ENCODE data around the gene LHFPL2. TPM values are rescaled to one million over a fixed set of nuclear protein-coding genes. Genes with fewer than 3 reads are reported as not detected.

The LHFPL2 gene
- total RNA-seq, 1 experiment from 2014 or later, result 22.2 TPM

GRCh38 chr5:78597068-78597973 lies 51.3 kb downstream of the LHFPL2 start:
- peak; percentile 49 for DNase-seq (ENCODE audit: low spot score)

DNA sequence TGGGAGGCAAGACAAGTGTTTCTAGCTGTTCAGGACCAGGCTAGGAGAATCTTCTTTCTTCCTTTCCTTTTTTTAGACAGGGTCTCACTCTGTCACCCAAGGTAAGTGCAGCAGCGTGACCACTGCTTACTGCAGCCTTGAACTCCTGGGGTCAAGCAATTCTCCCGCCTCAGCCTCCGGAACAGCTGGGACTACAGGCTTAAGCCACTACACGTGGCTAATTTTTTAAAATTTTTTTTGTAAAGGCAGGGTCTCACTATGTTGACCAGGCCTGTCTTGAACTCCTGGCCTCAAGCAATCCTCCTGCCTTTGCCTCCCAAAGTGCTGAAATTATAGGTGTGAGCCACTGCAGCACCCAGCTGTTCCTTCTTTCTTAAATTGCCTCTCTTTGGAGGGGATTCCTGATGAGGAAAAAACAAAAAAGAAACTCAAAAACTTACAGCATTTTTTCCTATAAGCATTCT lies 53.1 kb downstream of the LHFPL2 start:
- DNase-seq (ENCODE audit: low spot score), result no peak

DNA sequence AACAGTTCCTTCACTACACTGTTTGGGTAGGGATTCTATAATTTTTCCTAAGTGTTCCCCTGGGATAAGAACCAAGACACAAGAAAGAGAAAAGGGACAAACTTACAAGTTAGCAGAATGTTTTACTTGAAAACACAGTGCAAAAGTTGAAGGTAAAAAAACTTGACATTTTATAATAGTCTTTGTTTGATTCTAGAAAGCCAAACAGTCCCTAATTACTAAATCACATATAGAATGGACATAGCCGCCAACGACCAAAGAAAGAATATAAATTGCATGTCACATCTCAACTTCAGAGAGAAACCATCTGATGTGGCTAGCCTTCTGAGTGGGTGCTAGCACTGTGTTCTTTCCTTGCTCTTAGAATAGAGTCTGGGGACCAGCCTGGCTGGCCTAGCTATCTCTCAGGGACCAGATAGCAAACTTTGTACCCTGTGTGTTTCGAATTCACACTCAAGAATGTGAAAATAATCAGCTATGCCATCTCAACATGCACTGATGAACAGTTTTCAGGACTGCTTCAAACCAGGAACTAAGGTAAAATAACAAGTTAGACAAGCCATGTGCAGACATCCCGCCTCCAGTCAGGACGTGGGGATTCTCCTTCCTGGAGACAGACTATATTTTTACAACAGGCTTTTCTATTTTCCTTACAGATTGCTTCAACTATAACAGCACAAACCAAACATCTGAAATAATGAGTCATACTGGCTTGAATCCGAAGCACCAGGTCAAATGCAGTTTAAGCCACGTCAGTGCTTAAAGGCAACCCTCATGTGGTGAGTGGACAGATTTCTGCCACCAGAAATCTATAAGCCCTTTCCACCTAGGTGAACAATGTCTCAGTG lies 53.7 kb downstream of the LHFPL2 start:
- peak; percentile 95 for DNase-seq (ENCODE audit: low spot score)

DNA sequence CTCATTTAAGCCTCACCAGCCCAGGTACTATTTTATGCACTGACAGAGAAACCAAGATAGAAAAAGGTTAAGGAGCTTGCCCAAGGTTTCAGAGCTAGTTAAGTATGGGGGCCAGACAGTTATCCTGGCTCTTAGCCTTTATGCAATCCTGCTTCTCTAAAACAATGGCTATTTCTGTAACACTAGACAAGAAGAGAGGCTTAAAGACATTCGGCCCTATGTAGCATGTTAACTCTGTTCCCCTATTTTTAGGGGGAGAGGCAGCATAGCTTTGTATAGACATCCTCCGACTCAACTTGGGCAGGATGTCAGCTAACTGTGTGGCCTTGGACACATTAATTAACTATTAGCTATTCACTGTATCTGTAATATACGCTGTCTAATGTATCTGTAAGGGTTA lies 54.6 kb downstream of the LHFPL2 start:
- no peak for DNase-seq (ENCODE audit: low spot score)

DNA sequence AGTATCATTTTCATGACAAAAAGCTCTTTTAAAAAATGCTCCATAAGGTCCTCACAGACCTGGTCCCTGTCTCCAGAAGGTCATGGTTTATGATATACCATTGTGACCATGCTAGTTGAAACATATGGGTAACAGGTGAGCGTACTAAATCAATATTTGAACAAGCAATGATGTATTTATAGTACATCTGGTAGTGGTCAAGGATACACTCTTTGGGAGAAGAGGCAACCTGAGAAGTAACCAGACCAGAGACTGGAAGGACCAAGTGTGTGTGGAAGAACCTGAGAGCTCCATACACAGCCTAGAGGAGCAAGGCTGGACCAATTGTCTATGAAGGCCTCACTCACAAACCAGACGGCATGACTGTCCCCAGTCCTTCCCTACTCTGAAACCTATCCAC lies 55.1 kb downstream of the LHFPL2 start:
- no peak for DNase-seq (ENCODE audit: low spot score)

GRCh38 chr5:78592735-78593386 lies 55.7 kb downstream of the LHFPL2 start:
- DNase-seq (ENCODE audit: low spot score), result no peak

DNA sequence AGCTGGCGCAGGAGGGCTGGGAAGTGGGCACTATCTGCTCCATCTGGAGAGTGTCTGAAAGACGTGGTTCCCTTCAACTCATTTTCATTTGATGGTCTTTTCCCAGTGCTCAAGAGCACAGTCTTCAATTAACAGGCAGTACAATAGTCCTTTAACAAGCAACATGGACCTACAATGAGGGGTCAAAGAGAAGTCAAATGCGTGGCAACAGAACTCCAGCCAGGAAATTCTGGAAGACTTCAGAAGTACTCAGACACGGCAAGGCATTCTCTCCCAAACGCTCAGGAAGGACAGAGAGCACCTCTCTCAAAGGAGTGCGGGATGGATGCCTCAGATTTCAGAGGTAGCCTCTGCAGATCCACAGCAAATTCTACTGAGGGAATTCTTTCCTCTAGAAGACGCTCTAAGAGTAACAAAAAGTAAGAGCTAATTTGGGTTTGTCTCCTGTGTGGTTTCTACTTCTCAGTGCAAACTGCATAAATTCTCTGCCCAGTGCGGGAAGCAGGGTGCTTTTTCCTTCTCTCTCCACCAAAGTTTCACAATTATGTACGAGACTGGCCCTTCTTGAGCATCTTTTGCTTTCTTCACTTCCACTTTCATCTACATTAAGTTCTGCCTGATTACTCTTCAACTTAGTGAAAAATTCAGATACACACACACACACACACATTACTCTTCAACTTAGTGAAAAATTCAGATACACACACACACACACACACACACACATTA lies 56.4 kb downstream of the LHFPL2 start:
- DNase-seq (ENCODE audit: low spot score), result no peak

DNA sequence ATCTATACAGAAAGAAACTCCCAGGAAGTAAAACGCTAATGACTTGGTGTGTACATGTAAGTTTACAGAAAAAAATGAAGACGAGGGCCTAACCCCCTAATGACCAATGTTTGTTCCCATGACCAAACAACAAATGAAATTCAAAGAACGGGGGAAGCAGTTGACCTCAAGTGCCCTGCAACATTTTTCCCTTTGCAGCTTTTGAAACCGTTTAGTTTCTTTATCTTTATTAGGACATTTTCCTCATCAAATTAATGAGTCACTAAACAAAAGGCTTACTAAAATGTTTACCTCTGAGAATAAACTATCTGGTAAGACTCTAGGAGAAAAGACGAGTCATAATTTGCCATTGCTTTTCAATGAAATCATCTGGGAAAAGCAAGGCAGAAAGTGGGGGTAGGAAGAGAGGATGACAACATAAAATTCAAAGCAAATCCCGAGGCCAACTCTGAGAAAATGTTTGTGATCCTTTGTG lies 57.4 kb downstream of the LHFPL2 start:
- peak; percentile 85 for DNase-seq (ENCODE audit: low spot score)

- no peak for DNase-seq (ENCODE audit: low spot score)
Observed at GRCh38 chr5:78589923-78590322, 58.6 kb downstream of the LHFPL2 start.

DNA sequence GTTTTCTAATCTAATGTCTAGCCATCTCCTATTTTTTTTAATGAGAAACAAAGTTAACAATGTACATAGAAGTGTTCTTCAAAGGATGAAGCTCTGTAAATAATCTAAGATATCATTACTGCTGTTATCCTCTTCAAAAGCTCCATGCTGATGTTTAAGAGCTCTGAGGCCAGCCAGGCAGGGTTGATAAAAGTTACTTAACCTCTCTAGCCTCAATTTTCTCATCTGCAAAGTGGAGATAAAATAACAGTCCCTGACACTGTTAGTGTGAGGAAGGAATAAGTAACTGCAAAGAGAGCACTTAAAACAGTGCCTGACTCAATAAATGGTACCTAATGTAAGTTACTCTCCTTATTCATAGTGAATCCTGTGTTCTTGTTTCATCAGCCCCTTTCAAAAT lies 60.1 kb downstream of the LHFPL2 start:
- DNase-seq (ENCODE audit: low spot score), result no peak

DNA sequence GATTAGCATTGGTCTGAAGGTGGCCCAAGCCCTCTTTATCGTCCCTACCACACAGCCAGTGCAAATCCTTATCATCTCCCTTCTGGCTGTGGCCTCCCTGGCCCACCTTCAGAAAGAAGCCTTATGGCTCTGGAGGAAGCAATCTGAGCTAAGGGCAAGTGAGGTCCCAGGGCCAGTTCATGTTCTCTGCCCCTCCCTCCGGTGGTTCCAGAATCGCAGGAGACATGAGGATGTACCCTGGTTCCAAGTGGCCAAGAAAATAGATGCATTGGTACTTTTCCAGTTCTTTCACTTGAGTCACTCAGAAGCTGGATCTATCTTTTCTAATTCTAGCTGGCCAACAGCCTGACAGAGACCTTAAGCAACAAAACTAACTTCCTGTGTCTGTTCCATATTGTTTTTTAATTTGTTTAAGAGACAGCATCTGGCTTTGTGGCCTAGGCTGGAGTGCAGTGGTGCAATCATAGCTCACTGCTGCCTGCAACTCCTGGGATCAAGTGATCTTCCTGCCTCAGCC lies 60.7 kb downstream of the LHFPL2 start:
- no peak for DNase-seq (ENCODE audit: low spot score)

GRCh38 chr5:78587081-78587774 lies 61.3 kb downstream of the LHFPL2 start:
- DNase-seq (ENCODE audit: low spot score), result no peak

GRCh38 chr5:78586251-78586650 lies 62.3 kb downstream of the LHFPL2 start:
- DNase-seq (ENCODE audit: low spot score), result peak; percentile 93

DNA sequence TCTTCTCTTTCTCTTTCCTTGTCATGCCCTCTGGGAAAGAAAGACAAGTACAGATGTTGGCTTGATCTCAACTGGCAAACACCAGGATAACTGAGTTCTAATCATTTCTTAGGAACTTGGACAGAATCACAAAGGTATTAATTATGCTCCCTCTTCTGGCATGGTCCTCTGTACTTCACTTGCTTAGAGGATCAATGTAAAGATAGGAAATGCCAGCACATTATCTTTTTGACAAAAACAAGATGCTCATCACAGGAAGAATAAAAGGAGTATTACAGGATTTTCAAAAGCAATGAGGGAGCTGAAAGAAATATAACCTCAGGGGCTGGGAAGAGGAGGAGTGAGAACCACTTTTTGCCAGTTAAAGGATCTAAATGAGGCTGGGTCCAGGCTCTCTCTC lies 70.6 kb downstream of the LHFPL2 start:
- no peak for DNase-seq (ENCODE audit: low spot score)

DNA sequence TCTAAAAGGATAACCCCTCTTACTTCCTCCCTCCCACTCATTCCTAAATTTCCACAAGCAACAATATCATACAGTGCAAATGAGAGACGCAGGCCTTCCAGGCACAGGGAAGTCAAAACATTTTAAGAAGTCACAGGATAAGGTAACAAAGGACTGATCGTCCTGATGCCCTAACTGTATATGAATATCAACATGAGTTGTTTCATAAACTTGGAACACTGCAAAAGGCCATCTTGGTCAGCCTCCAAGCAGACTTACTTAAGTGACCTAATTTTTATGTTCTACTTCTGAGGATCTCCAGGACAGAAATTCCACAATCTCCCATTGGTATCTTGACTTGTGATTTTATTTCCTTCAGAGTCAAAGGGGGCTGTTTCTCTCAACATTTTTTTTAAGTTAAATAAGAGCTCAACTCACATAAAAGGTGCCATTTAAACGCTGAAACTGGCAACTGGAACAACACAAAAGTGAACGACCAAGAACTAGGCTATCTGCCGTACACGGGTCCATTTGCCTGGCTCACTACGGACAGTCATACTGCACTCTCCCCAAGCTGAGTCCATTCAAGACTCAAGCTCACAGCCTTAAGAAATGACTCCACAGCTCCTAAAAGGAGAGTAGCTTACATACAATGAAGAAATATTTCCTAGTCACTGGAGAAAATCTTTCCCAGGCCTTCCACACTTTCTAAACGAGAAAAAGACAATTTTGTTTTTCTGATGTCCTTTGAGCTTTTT lies 71.3 kb downstream of the LHFPL2 start:
- no peak for DNase-seq (ENCODE audit: low spot score)

DNA sequence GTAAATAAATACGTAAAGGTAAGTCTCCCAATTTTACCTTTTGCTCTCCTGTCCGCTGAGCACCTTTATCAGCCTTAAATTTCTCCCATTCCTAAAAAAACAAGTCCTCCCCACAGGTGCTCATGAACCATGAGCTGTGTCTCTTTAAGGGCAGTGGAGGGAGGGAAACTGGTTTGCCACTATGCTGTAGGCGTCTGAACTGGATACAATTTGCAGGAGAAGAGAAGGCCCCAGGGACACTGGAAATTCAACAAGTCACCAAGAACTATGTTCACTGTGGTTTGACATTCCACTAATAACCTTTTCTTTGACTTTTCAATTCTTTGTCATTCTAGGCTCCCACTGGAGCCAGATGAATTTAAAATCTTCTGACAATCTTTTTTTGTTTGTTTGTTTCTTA lies 72.2 kb downstream of the LHFPL2 start:
- no peak for DNase-seq (ENCODE audit: low spot score)

- DNase-seq (ENCODE audit: low spot score), result no peak
Observed at GRCh38 chr5:78574731-78575161, 73.8 kb downstream of the LHFPL2 start.

- no peak for DNase-seq (ENCODE audit: low spot score)
Observed at GRCh38 chr5:78574131-78574673, 74.4 kb downstream of the LHFPL2 start.

DNA sequence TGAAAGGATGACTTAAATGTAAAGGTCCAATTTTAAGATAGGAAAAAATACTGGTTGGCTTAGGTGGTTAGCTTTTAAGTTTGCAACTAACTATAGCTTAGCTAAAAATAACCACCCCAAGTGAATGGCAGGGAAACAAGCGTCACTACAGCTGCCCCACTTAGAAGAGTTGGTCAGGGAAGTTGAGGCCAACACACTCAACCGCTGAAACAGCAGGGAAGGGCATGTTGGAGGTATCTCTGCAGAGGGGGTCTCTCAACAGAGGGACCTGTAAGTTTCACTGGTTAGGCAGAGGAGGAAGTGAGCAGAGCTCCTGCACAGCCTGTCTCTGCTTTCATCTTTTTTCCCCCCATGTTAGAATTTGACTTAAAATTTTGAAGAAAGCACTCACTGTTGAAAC lies 75.3 kb downstream of the LHFPL2 start:
- DNase-seq (ENCODE audit: low spot score), result no peak

Measured in H4 (cell line).